Activated CD8-positive, alpha-beta memory T cell treated with anti-CD3 and anti-CD28 coated beads, Interleukin-2, amount 50 U/mL, for 24 hours (primary cell): Measurements from ENCODE around the gene GATAD1.
"Not testable (repeated sequence)": the region's sequence is repeated elsewhere in the genome, so short reads cannot be mapped to it uniquely, and the experiment has no call there.

Experiments
- DNase-seq: peaks from one replicate; pipeline ENCODE4 v3.0.0-alpha.2; 2020; ENCODE audit errors: extremely low read depth

Gene GATAD1

DNA sequence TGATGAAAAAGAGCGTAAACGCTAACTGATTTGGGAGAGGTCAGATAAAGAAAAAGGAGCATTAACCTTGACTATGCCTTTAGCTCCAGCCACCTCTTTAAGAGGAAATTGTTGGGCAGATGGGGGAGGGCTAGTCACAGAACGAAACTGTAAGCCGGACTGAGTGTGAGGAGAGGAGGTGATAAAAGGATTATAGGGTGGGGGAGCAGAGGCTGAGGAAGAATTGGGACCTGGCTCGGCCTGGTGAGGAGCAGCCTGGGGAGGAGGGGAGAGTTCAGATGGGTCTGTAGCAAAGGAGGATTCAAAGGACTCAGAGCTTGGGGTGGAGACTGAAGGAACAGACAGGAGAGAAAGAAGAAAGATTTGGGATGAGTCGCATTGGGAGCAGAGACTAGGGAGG, 36.3 kb downstream of the GATAD1 start:
- DNase-seq, result not testable (repeated sequence)

DNA sequence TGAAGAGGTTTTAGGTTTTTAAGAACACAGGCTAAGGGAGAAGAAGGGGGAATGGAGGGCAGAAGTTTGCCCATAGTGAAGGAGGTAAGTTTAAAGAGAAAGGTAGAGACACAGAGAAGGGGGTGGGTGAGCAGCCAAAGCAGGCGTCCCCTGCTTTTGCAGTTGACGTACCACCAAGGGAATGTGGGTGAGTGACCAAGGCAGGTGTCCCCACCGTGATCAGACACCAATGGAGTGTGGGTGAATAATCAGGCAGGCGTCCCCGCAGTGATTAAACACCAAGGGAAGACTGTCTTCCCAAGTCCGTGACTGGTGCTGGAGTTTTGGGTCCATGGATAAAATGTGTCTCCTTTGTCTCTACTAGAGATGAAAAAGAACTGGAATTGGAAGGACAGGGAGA, 36.9 kb downstream of the GATAD1 start:
- DNase-seq, result not testable (repeated sequence)

DNA sequence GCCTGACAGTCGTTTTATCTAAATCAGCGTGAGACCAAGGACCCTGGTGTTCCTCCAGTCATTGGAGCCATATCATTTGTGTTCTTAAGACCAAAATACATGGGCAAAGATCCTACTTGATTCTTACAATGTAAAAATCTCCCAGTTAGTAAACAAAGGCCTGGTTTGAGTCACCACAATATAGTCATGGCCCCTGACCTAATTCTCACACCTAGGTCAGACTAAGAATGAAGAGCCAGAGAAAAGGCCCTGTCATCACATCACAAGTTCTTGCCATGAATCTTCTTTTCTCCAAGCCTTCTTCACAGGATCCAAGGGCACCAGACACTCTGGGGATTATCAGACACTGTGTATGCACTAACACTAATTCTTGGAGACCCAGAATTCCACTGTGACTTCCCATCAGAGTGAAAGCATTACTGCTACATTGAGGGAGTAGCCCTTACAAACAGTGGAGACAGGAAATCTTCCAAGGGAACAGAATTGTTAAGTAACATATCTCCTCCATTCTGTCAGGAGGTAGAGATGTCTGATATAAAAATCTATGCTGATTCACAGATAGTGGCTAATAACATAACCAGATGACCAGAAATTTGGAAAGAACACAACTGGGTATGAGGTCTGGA, 38.1 kb downstream of the GATAD1 start:
- DNase-seq, result no peak

DNA sequence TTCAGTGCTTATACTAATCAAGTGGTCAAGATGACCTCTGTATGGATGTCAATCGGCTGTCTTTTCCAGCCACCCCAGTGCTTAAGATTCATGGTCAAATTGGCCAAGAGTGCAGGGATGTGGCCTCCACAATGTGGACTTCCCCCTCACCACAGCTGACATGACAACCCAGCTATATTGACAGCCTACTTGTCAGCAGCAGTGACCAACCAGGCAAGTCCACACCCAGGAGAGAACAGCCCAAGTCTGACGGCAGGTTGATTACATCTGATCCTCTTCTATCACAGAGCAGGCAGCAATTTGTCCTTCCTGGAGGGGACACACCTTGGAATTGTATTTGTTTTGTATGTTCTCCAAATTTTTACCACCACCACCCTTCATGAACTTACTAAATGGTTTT, 38.7 kb downstream of the GATAD1 start:
- no peak for DNase-seq

DNA sequence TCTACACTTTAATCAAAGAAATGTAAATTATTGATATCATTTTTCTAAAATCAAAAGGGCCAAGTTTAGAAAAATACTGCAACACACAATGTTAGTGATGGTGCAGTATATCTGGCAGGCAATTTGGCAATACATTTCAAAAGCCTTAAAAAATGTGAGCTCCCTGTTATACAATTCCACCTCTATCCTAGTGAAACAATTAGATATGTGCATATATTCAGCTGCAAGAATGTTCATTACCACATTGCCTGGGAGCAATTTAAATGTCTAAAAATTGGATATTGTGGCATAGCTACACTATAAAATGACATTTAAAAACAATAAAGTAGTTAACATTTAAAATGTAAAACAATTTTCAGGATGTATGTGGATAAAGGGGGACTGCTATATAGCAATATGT, 40.5 kb downstream of the GATAD1 start:
- DNase-seq, result no peak

DNA sequence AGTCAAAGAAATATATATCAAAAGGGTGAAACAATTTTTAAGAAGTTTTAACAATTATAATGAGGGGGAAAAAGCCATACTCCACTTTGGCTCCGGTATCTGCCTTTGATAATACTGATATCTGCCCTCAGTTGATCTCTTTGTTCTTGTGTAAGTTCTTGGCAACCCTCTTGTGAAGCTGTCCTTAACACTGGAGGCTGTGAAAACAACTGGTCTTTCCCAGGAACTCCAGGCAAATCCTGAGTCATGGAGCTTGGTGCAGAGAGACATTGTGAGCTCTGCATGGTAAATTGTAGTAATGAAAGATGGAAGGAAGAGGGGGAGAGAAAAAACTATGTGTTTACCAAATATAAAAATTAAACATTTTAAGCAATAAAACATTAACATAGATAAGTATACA, 42.4 kb downstream of the GATAD1 start:
- no peak for DNase-seq

DNA sequence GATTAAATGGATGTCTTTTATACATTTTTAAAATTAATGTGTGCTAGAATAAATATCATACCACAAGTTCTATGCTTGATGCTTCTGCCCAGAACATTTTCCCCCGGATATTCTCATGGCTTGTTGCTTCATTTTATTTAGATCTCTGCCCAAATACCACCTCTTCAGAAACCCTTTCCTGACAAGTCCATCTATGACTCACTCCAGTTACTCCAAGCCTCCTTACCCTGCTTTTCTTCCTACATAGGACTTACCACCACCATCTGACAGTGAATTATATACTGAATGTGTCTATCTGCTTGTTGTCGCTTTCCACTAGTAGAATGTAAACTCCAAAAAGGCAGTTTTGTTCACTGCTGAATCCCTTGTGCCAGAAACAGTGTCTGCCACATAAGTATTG, 49.6 kb downstream of the GATAD1 start:
- no peak for DNase-seq

DNA sequence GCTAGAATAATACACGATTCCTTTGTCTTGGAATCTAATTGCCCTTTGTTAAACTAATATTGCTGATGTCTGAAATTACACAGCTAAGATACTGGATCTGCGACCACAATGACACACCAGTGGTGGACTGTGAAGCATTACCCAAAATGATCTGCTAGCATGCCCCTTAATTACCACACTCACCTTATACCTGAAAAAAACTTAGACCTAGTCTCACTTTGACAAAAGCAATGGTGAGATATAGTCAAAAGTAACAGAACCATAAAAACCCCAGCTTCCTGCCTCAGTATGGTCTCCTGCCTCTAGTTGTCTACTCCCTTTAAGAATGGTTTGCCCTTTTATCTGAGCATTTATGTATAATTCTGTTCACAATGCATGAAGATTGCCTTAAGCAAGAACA, 51.3 kb downstream of the GATAD1 start:
- no peak for DNase-seq

DNA sequence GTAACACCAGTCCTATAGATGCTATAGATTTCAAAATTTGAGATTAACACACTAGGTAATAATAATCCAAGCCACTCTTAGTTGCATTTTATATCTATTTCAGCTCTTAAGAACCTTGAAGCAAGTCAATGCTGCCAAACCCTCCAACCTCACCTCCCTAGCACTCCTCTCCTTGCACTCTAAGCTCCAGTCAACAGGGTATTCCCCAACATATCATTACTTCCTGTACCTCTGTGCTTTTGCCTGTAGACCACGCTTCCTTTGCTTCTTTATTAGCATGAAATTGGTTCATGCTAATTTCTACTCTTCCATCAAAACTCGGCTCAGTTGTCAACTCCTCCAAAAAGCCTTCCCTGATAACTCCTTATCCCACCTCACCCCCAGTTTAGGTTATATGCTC, 56.5 kb downstream of the GATAD1 start:
- no peak for DNase-seq

DNA sequence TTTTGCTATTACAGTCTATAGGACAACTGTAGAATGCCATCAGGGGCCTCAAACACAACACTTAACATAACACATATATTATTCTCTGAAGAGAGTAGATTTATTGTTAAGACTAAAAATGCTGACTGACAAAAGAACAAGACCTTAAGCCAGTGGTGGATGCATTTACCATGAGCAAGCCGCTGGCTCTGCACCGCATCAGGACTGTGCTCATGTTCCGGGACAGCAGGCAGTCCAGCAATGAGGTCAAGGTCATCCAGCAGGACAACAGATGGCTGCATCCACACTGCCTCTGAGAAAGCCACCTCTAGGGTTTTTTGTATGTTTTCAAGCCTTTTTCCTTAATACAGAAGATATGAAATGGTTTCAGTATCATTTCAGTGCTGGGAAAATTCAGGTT, 57.3 kb downstream of the GATAD1 start:
- DNase-seq, result no peak

DNA sequence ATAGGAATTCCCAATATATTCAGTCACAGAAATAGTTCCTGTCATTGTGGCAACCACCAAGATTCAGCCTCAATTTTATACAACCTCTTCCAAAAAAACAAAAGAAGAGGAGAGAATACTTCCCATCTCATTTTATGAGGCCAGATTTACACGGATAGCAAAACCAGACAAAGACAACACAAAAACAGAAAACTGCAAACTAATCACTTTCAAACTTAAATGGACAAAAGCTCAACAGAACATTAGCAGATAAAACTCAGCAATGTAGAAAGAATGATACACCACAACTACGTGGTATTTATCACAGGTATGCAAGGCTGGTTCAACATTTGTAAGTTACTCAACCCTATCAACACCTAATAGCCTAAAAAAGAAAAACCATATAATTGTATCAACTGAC, 59.1 kb downstream of the GATAD1 start:
- DNase-seq, result no peak

DNA sequence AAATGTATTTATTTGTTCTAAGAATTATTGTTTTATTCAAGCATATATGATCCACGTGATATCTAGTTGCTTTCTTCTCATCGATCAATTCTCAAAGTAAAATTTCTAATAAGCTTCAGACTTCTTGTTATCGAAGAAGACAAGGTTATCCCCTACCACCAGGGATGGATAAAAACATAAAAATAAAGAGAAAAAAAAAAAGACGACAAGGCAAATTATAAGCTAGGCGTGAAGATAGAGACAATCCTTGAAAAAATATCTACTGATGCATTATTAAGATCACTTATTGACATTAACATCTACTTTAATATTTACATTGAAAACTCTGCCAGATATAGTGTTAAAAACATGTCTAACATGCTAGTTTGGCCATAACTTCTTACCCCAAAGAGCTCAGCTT, 61.7 kb downstream of the GATAD1 start:
- no peak for DNase-seq
